ENCODE results near the gene PSKH1. TPM values are rescaled to one million over a fixed set of nuclear protein-coding genes. Genes with fewer than 3 reads are reported as not detected.
"Not testable (repeated sequence)": the region's sequence is repeated elsewhere in the genome, so short reads cannot be mapped to it uniquely, and the experiment has no call there.

PSKH1 gene
- total RNA-seq, 1 experiment from 2014 or later = 8.1 TPM

- DNase-seq (ENCODE audit: low spot score) = no peak
Observed at GRCh38 chr16:67961551-67961957, 68.5 kb downstream of the PSKH1 start.

GRCh38 chr16:67962135-67962534 is 69.1 kb downstream of the PSKH1 start:
- no peak for DNase-seq (ENCODE audit: low spot score)

- no peak for DNase-seq (ENCODE audit: low spot score)
Observed at GRCh38 chr16:67963292-67963661, 70.2 kb downstream of the PSKH1 start.

GRCh38 chr16:67963662-67964321 is 70.7 kb downstream of the PSKH1 start:
- no peak for DNase-seq (ENCODE audit: low spot score)

- DNase-seq (ENCODE audit: low spot score) = no peak
Observed at GRCh38 chr16:67964477-67965131, 71.5 kb downstream of the PSKH1 start.

GRCh38 chr16:67965668-67966548 is 72.9 kb downstream of the PSKH1 start:
- DNase-seq (ENCODE audit: low spot score) = no peak

GRCh38 chr16:67966549-67967182 is 73.6 kb downstream of the PSKH1 start:
- no peak for DNase-seq (ENCODE audit: low spot score)

GRCh38 chr16:67967183-67967957 is 74.3 kb downstream of the PSKH1 start:
- no peak for DNase-seq (ENCODE audit: low spot score)

- DNase-seq (ENCODE audit: low spot score) = no peak
Observed at GRCh38 chr16:67967958-67968399, 74.9 kb downstream of the PSKH1 start.

- peak; percentile 45 for DNase-seq (ENCODE audit: low spot score)
Observed at GRCh38 chr16:67968400-67969253, 75.6 kb downstream of the PSKH1 start, which contains the start of gene SLC12A4. Gene SLC12A4 (minus strand): TSS chr16:67968637. CDS start chr16:67968553, 84 bp downstream.

GRCh38 chr16:67969254-67970039 is 76.4 kb downstream of the PSKH1 start:
- no peak for DNase-seq (ENCODE audit: low spot score)

GRCh38 chr16:67971111-67971510 is 78.1 kb downstream of the PSKH1 start:
- no peak for DNase-seq (ENCODE audit: low spot score)

- not testable (repeated sequence) for DNase-seq (ENCODE audit: low spot score)
Observed at GRCh38 chr16:67972285-67972684, 79.2 kb downstream of the PSKH1 start.

GRCh38 chr16:67975321-67976105 is 82.5 kb downstream of the PSKH1 start:
- no peak for DNase-seq (ENCODE audit: low spot score)

- no peak for DNase-seq (ENCODE audit: low spot score)
Observed at GRCh38 chr16:67976205-67976604, 83.2 kb downstream of the PSKH1 start.

GRCh38 chr16:67977005-67977404 is 84.0 kb downstream of the PSKH1 start:
- no peak for DNase-seq (ENCODE audit: low spot score)

GRCh38 chr16:67977469-67978227 is 84.6 kb downstream of the PSKH1 start:
- no peak for DNase-seq (ENCODE audit: low spot score)

Data from H4 (cell line).